H1 (cell line): ENCODE measurements around the gene KIF3B.

Experiments used
- ASH2L ChIP-seq: fragments of 200-600, 300-600 bp; sonication (generic); IDR thresholded peaks from one replicate; pipeline ENCODE4 v1.7.1; 2017; ENCODE audit warnings: low read length
- CEBPB ChIP-seq: IDR thresholded peaks from 2 replicates; pipeline ENCODE4 v1.6.1; 2012; ENCODE audit warnings: low read depth, low read length
- CTCF ChIP-seq, 3 experiments: IDR thresholded peaks; 1 replicate in 2 of 3; 2 replicates in 1 of 3; pipeline versions ENCODE4 v1.5.1 to v1.6.1; 2011; ENCODE audit warnings: low read length in 3 of 3, mild to moderate bottlenecking in 3 of 3, inconsistent platforms in 2 of 3, low read depth in 1 of 3, moderate library complexity in 1 of 3; ENCODE audit not compliant: insufficient read depth in 1 of 3; ENCODE audit errors: control extremely low read depth in 1 of 3
- EP300 ChIP-seq, 2 experiments: IDR thresholded peaks; 1 replicate in 1 of 2; 2 replicates in 1 of 2; pipeline ENCODE4 v1.6.1; 2011 to 2012; ENCODE audit warnings: low read depth in 2 of 2, low read length in 2 of 2, mild to moderate bottlenecking in 2 of 2, borderline replicate concordance in 1 of 2, inconsistent platforms in 1 of 2, moderate library complexity in 1 of 2
- EZH2 ChIP-seq: fragments of 200-600 bp; sonication (generic); IDR thresholded peaks from 2 replicates; pipeline ENCODE4 v1.7.1; 2012; ENCODE audit warnings: low read depth, mild to moderate bottlenecking, moderate library complexity, low read length, inconsistent platforms; ENCODE audit not compliant: severe bottlenecking
- POLR2A ChIP-seq, 2 experiments: IDR thresholded peaks; 1 replicate in 1 of 2; 2 replicates in 1 of 2; pipeline ENCODE4 v1.6.1; 2011; ENCODE audit warnings: low read depth in 2 of 2, low read length in 2 of 2, mild to moderate bottlenecking in 2 of 2; ENCODE audit errors: control extremely low read depth in 1 of 2
- RAD21 ChIP-seq, 2 experiments: IDR thresholded peaks in 1 of 2; conservative IDR thresholded peaks in 1 of 2; 2 replicates each; pipeline ENCODE4 v1.6.1; 2011; ENCODE audit warnings: low read depth in 2 of 2, low read length in 2 of 2, improper control_type of control experiment in 1 of 2, inconsistent platforms in 1 of 2, mild to moderate bottlenecking in 1 of 2, moderate library complexity in 1 of 2
- YY1 ChIP-seq: IDR thresholded peaks from 2 replicates; pipeline ENCODE4 v1.6.1; 2011; ENCODE audit warnings: low read depth, mild to moderate bottlenecking, low read length

GRCh38 chr20:32350421-32350820 is 73.0 kb downstream of the KIF3B start:
- no peak for TF ChIP-seq CTCF (IDR thresholded peaks at IDR 0.05; ENCODE audit: control extremely low read depth in 1 of 3, insufficient read depth in 1 of 3, low read depth in 1 of 3, low read length in 3 of 3)
- no peak for TF ChIP-seq POLR2A (IDR thresholded peaks at IDR 0.05; ENCODE audit: control extremely low read depth in 1 of 2, low read depth in 2 of 2, low read length in 2 of 2)
- no peak for TF ChIP-seq EP300 (IDR thresholded peaks at IDR 0.05; ENCODE audit: borderline replicate concordance in 1 of 2, low read depth in 2 of 2, low read length in 2 of 2)
- TF ChIP-seq RAD21 (IDR thresholded peaks at IDR 0.05 in 1 of 2, conservative IDR thresholded peaks at IDR 0.05 in 1 of 2; ENCODE audit: low read depth in 2 of 2, low read length in 2 of 2), result no peak
- TF ChIP-seq YY1, result no peak
- TF ChIP-seq ASH2L, result no peak
- no peak for TF ChIP-seq EZH2
- no peak for TF ChIP-seq CEBPB
